Fibroblast of peridontal ligament (primary cell): ENCODE measurements around the gene MAT1A.
A peak's percentile ranks its signal among the peaks of the same experiment; 100 is the strongest.
"Not testable (repeated sequence)": the region's sequence is repeated elsewhere in the genome, so short reads cannot be mapped to it uniquely, and the experiment has no call there.

Source experiments
- DNase-seq: peaks from one replicate; pipeline ENCODE4 v3.0.0-alpha.2; 2010; ENCODE audit errors: extremely low read depth

Gene MAT1A

GRCh38 chr10:80289451-80290287 is at the start of gene MAT1A:
Gene MAT1A, minus strand, starts transcription at chr10:80289658. Its CDS starts 235 bp downstream, at chr10:80289423.
- DNase-seq: no peak

GRCh38 chr10:80333983-80334382 is 44.5 kb upstream of the MAT1A start:
- DNase-seq: no peak

- DNase-seq: no peak
These were observed 35.5 kb upstream of the MAT1A start for GRCh38 chr10:80324891-80325364.

- DNase-seq: peak; percentile 2
These were observed 34.6 kb upstream of the MAT1A start for GRCh38 chr10:80324086-80324485.

GRCh38 chr10:80323311-80323710 is 33.9 kb upstream of the MAT1A start:
- DNase-seq: no peak

- DNase-seq: no peak
These were observed 33.3 kb upstream of the MAT1A start for GRCh38 chr10:80322711-80323110.

GRCh38 chr10:80322158-80322557 is 32.7 kb upstream of the MAT1A start:
- DNase-seq: no peak

GRCh38 chr10:80321183-80321582 is 31.7 kb upstream of the MAT1A start:
- DNase-seq: no peak

GRCh38 chr10:80320377-80320776 is 30.9 kb upstream of the MAT1A start:
- no peak for DNase-seq

GRCh38 chr10:80319725-80320290 is 30.4 kb upstream of the MAT1A start:
- DNase-seq: no peak

- DNase-seq: no peak
These were observed 29.9 kb upstream of the MAT1A start for GRCh38 chr10:80319318-80319717.

GRCh38 chr10:80318742-80319141 is 29.3 kb upstream of the MAT1A start:
- DNase-seq: no peak

GRCh38 chr10:80315391-80315790 is 25.9 kb upstream of the MAT1A start:
- no peak for DNase-seq

GRCh38 chr10:80313523-80313922 is 24.1 kb upstream of the MAT1A start:
- DNase-seq: no peak

- DNase-seq: not testable (repeated sequence)
These were observed 16.5 kb upstream of the MAT1A start for GRCh38 chr10:80305989-80306388.

GRCh38 chr10:80296942-80297341 is 7.5 kb upstream of the MAT1A start:
- no peak for DNase-seq

GRCh38 chr10:80292607-80293239 is 3.3 kb upstream of the MAT1A start:
- DNase-seq: no peak

- no peak for DNase-seq
These were observed 1.2 kb upstream of the MAT1A start for GRCh38 chr10:80290474-80291220.

- DNase-seq: no peak
These were observed 609 bp downstream of the MAT1A start for GRCh38 chr10:80288849-80289248.

- no peak for DNase-seq
These were observed 4.9 kb downstream of the MAT1A start for GRCh38 chr10:80284522-80284921.

- no peak for DNase-seq
These were observed 5.8 kb downstream of the MAT1A start for GRCh38 chr10:80283536-80284199.

GRCh38 chr10:80283119-80283518 is 6.3 kb downstream of the MAT1A start:
- no peak for DNase-seq
